Measurements from ENCODE around the gene SLC1A2.

GRCh38 chr11:35334385-35335090 is 84.8 kb downstream of the SLC1A2 start:
- TF ChIP-seq CTCF (IDR thresholded peaks at IDR 0.05) (no peak), POLR2AphosphoS5 (IDR thresholded peaks at IDR 0.05) (no peak), POLR2A (IDR thresholded peaks at IDR 0.05) (no peak)

Data from breast epithelium (tissue), 3 donors.